Lung microvascular endothelial cell (primary cell): Measurements from ENCODE around the gene PTGFR. TPM values are rescaled to one million over a fixed set of nuclear protein-coding genes. Genes with fewer than 3 reads are reported as not detected.

Source experiments
- DNase-seq, 2 donors: peaks; one replicate each; pipeline versions ENCODE4 v3.0.0 to v3.0.0-alpha.2; 2010; ENCODE audit warnings: low read depth in 2 of 2
- total RNA-seq: library from RNA; depleted of rRNA; stranded (reverse); fragments of >200 nt; gene quantifications from 2 replicates; pipeline ENCODE4 v1.2.1, GENCODE V29; 2014

PTGFR gene
- total RNA-seq, 1 donor from 2014 or later: under 0.01 TPM

DNA sequence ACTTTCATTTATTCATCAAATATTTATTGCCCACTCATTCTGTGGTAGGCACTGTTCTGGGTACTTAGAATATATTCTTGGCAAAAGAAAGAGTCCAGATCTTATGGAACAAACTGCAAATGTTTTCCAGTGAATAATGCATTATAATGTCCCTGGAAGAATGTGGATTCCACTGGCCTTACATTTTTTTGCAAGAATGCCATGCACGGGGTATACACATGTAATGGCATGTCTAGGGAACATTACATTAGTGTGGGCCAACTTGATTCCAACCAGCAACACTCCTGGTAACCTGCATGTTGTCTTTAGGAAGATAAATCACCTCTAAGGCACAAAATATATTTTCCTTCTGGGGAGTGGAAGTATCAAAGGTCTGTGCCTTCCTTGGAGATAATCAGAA, 96.4 kb downstream of the PTGFR start:
- DNase-seq: no peak

Other genes with a start within 250 kb of the PTGFR start
- gene IFI44L, start 129.5 kb downstream of the PTGFR start, total RNA-seq: under 0.01 and 0.44 TPM in 2 replicates
- gene IFI44, start 158.9 kb downstream of the PTGFR start, total RNA-seq: 3.2 and 15.0 TPM in 2 replicates